DND-41 (cell line): ENCODE results near the gene TMEM207.

Experiments
- ATAC-seq: fragments of 200-7000 bp; cut with Tn5 transposase; 3 replicates; pipeline ENCODE4 v1.9.1; 2021; ENCODE audit warnings: low read depth; ENCODE audit not compliant: insufficient read depth
- DNase-seq: peaks from one replicate; pipeline ENCODE4 v3.0.0-alpha.2; 2020
- H2AFZ ChIP-seq: 2 replicates; pipeline ENCODE4 v1.6.0; 2012; ENCODE audit warnings: low read depth, low read length
- H3K27ac ChIP-seq: 2 replicates; pipeline ENCODE4 v1.5.1; 2012; ENCODE audit warnings: low read length, inconsistent platforms
- H3K27me3 ChIP-seq: fragments of 200-600 bp; sonication (generic); 2 replicates; pipeline ENCODE4 v1.6.0; 2012; ENCODE audit warnings: low read length, mild to moderate bottlenecking, inconsistent platforms; ENCODE audit not compliant: insufficient read depth, poor library complexity
- H3K36me3 ChIP-seq: 2 replicates; pipeline ENCODE4 v1.5.1; 2012; ENCODE audit warnings: low read length, inconsistent platforms; ENCODE audit not compliant: insufficient read depth
- H3K4me1 ChIP-seq: 2 replicates; pipeline ENCODE4 v1.5.1; 2012; ENCODE audit warnings: mild to moderate bottlenecking, low read length; ENCODE audit not compliant: insufficient read depth
- H3K4me2 ChIP-seq: 2 replicates; pipeline ENCODE4 v1.6.0; 2012; ENCODE audit warnings: mild to moderate bottlenecking, moderate library complexity, low read length, inconsistent platforms; ENCODE audit not compliant: insufficient read depth
- H3K4me3 ChIP-seq, 2 experiments: fragments of 200-600 bp in 1 of 2; shearing (Covaris generic) in 1 of 2; 2 replicates each; pipeline ENCODE4 v1.5.1; 2012 to 2016; ENCODE audit warnings: inconsistent platforms in 2 of 2, low read length in 2 of 2, mild to moderate bottlenecking in 2 of 2, low read depth in 1 of 2, moderate library complexity in 1 of 2
- H3K79me2 ChIP-seq: 2 replicates; pipeline ENCODE4 v1.6.0; 2012; ENCODE audit warnings: low read length, inconsistent platforms; ENCODE audit not compliant: insufficient read depth
- H3K9ac ChIP-seq: 2 replicates; pipeline ENCODE4 v1.6.0; 2012; ENCODE audit warnings: low read depth, mild to moderate bottlenecking, inconsistent platforms, low read length, moderate library complexity
- H3K9me3 ChIP-seq: 2 replicates; pipeline ENCODE4 v1.5.1; 2012; ENCODE audit warnings: low read length, moderate library complexity, mild to moderate bottlenecking, inconsistent platforms; ENCODE audit not compliant: insufficient read depth, severe bottlenecking
- H4K20me1 ChIP-seq: 2 replicates; pipeline ENCODE4 v1.6.0; 2012; ENCODE audit warnings: low read length; ENCODE audit not compliant: insufficient read depth
- CTCF ChIP-seq: IDR thresholded peaks from 2 replicates; pipeline ENCODE4 v1.5.1; 2012; ENCODE audit warnings: borderline replicate concordance, low read length, moderate library complexity, mild to moderate bottlenecking; ENCODE audit not compliant: poor library complexity, severe bottlenecking; ENCODE audit errors: extremely low read depth
- EZH2 ChIP-seq: IDR thresholded peaks from 3 replicates; pipeline ENCODE4 v1.6.1; 2012; ENCODE audit warnings: borderline replicate concordance, low read depth, mild to moderate bottlenecking, moderate library complexity, low read length, inconsistent platforms; ENCODE audit not compliant: severe bottlenecking

TMEM207 gene

GRCh38 chr3:190486908-190487607 lies 37.4 kb upstream of the TMEM207 start:
- no peak for TF ChIP-seq EZH2
- TF ChIP-seq CTCF: no peak

DNA sequence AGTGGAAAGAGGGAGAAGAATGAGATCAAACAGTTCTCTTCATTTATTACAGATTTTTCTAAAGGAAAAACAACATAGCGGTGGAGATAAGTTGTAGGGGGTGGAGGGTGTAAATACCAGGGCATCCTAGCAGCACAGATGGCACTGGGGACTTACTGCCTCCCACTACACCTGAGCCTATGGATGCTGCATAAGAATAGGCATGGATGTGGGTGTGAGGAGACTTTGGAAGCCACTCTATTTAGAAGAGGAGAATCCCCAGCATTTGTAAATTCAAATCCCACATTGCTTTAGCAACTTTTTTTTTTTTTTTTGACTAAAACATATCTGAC lies 36.8 kb upstream of the TMEM207 start:
- no peaks in the 10 kb centered on the region for H3K27me3 ChIP-seq
- no peaks in the 10 kb centered on the region for H3K9me3 ChIP-seq
- H2AFZ ChIP-seq: no peak overlapping the region
- no peaks in the 10 kb centered on the region for H3K79me2 ChIP-seq
- H3K9ac ChIP-seq: no peak overlapping the region
- no peaks in the 10 kb centered on the region for H3K36me3 ChIP-seq
- no peak for TF ChIP-seq EZH2
- TF ChIP-seq CTCF: no peak
- ATAC-seq (peak; percentile 72), DNase-seq (no peak)
- H3K4me3 ChIP-seq: no peak overlapping the region
- peaks cover 22% of the 10 kb centered on the region for H3K4me1 ChIP-seq
- no peak overlapping the region for H3K27ac ChIP-seq
- H3K4me2 ChIP-seq: peak overlapping the region; percentile 28; the same call in 1 of the 2 replicates
- no peaks in the 10 kb centered on the region for H4K20me1 ChIP-seq

More at GRCh38 chr3:190486908-190487607, 37.4 kb upstream of the TMEM207 start:
- H3K9me3 ChIP-seq: no peaks in the 10 kb centered on the region
- no peaks in the 10 kb centered on the region for H3K36me3 ChIP-seq
- DNase-seq (no peak), ATAC-seq (no peak)
- H2AFZ ChIP-seq: no peak overlapping the region
- no peaks in the 10 kb centered on the region for H3K27me3 ChIP-seq
- peaks cover 22% of the 10 kb centered on the region for H3K4me1 ChIP-seq
- H3K4me3 ChIP-seq: no peak overlapping the region
- peak overlapping the region; percentile 28; the same call in 1 of the 2 replicates for H3K4me2 ChIP-seq
- H4K20me1 ChIP-seq: no peaks in the 10 kb centered on the region
- no peak overlapping the region for H3K9ac ChIP-seq
- H3K27ac ChIP-seq: no peak overlapping the region
- H3K79me2 ChIP-seq: no peaks in the 10 kb centered on the region

DNA sequence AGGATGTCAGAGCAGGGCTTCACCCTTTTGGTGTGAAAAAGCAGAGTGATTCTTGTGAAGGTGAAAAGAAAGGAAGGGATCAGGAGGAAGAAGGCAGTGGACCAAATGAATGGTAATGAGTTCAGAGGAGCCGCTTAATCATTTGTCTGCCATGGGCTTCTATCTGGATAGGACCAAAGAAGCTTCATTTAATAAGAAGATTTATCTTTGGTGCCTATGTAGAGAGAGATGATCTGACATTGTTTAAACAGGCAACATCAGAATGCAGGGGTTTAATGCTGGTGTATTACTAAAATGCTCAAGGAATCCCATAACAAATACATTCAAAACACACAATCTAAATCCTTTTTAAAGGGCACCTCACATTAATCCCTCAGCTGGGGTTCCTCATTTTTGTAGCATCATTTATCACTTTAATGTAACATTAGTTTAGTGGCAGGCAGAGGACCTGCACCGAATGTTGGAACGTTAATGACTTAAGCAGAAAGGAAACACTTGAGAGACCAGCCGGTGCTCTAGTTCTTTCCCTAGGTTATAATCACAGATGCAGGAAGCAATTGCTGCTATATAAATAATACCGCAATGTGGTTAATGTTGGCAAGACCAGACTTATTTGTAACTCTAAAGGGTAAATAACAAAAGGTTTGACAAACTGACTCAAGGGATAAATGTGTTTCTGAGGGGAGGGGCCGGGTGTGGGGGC lies 36.3 kb upstream of the TMEM207 start:
- DNase-seq (peak; percentile 41), ATAC-seq (peak; percentile 88)
- Histone ChIP-seq H4K20me1 (no peaks in the 10 kb centered on the region), H3K4me2 (peak overlapping the region; percentile 28), H3K4me1 (peaks cover 22% of the 10 kb centered on the region), H3K79me2 (no peaks in the 10 kb centered on the region), H3K4me3 (no peak overlapping the region), H3K36me3 (no peaks in the 10 kb centered on the region), H2AFZ (no peak overlapping the region), H3K27me3 (no peaks in the 10 kb centered on the region), H3K9ac (no peak overlapping the region), H3K9me3 (no peaks in the 10 kb centered on the region), H3K27ac (no peak overlapping the region)
- TF ChIP-seq CTCF (no peak), EZH2 (no peak)
